ENCODE measurements around the gene OR6A2. TPM values are rescaled to one million over a fixed set of nuclear protein-coding genes. Genes with fewer than 3 reads are reported as not detected.

The OR6A2 gene
- total RNA-seq, 1 experiment from 2014 or later: not detected

GRCh38 chr11:6757373-6757967 lies 42.0 kb downstream of the OR6A2 start:
- DNase-seq (ENCODE audit: low spot score): peak; percentile 51

- DNase-seq (ENCODE audit: low spot score): no peak
Measured at GRCh38 chr11:6755953-6756347, 43.5 kb downstream of the OR6A2 start.

DNA sequence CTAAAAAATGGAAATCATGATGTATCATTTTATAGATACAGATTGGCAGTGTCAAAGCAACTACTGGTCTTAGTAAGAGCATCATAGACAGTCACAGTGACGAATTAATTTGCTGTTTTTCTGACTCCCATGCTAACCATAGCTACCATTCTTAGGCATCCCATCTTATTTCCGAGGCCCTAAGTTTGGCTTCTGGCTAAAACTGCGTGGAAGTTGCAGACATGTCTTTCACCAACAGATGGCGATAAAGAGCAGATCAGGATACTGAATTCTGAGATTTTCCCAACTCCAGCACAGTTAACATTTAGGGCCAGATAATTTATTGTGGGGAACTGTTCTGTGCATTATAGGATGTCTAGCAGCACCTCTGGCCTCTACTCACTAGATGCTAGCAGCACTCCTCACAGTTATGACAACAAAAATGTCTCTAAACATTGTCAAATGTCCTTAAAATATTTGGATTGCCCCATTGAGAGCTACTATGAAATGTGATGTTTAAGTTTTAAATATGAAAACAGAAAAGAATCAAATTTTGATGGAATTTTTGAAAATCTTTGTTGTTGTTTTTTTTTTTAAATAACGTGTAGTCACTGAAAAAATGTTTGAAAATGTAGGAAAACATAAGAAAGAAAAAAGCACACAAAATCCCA lies 44.1 kb downstream of the OR6A2 start:
- DNase-seq (ENCODE audit: low spot score): peak; percentile 25

DNA sequence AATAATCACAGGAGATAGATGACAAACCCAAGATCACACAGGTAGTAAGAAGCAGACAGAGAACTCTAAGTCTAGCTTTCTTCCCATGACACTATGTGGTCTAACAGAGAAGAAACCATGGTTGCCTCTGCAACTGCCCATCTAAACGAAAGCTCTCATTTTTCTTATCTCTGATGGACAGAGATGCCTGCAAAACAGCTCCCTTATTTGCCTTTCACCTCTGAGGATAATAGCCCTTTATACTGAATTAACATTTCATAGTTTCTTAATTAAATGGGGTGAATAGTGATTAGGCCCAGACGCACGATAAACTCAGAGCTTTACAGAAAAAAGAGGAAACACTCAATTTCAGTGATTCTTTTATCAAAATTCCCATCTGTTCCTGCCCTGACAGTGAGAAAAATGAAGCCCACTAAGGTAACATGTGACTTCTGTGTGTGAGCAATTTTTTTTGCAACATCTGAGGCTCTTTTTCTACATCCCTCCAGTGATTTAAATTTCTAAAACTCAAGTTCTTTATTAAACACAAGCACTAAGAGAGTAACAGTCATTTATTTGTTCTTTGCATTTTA lies 52.3 kb downstream of the OR6A2 start:
- no peak for DNase-seq (ENCODE audit: low spot score)

DNA sequence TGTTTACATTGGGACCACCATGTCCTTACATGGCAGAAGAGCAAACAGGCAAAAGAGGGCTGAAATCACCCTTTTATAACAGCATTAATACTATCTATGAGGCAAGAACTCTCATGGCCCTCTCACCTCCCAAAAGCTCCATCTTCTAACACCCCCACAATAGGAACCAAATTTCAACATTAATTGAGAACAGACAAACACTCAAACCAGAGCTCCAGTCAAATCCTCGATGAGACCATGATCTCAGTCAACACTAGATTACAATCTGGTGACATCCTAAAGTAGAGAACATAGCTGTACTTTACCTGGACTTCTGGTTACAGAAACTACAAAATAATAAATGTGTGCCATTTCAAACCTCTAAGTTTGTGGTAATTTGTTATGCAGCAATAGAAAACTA lies 52.9 kb downstream of the OR6A2 start:
- DNase-seq (ENCODE audit: low spot score): no peak

DNA sequence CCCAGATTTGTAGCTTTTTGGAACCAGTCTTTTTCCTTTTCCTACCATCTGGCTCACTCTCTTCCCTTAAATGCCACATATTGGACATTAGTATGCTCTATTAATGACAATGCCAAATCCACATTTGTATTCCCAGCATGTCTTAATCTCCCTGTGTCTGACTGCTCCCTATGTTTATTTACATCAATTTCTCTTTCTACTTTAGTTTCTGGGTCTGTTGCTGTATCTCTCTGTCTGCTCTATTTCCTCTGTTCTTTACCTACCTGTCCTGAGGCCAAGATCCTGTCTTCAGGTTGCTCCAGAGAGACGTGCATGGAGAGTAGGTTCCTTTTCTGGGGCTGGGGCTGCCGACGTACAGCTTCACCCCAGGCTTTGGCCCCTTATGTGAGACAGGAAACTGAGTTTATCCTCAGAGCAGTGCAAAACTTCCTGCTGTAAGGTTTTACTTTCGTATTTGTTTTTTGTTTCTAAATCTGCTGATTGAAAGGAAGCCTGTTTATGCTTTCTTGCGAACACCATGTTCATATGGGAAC lies 53.3 kb downstream of the OR6A2 start:
- no peak for DNase-seq (ENCODE audit: low spot score)

GRCh38 chr11:6745465-6746015 lies 53.9 kb downstream of the OR6A2 start:
- no peak for DNase-seq (ENCODE audit: low spot score)

GRCh38 chr11:6745018-6745417 lies 54.5 kb downstream of the OR6A2 start:
- DNase-seq (ENCODE audit: low spot score): no peak

DNA sequence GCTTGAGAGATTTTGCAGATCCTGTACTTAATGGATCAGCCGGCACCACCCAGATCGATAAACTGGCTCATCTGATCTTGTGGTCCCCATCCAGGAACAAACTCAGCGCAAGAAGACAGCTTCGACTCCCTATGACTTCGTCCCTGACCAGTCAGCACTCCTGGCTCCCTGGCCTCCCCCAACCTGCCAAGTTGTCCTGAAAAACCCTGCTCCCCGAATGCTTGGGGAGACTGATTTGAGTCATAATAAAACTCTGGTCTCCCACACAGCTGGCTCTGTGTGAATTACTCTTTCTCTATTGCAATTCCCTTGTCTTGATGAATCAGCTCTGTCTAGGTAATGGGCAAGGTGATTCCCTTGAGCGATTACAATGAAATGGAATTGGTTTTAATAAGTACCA lies 57.2 kb downstream of the OR6A2 start:
- no peak for DNase-seq (ENCODE audit: low spot score)

Other genes starting within 250 kb of the OR6A2 start
- gene RRP8, start 196.1 kb downstream of the OR6A2 start, total RNA-seq (2014; rRNA removed; shearing (Covaris generic)): 14.0 and 35.3 TPM in 2 replicates
- gene ILK, start 195.9 kb downstream of the OR6A2 start, total RNA-seq (2014; rRNA removed; shearing (Covaris generic)): 210 and 231 TPM in 2 replicates
- gene TAF10, start 187.5 kb downstream of the OR6A2 start, total RNA-seq (2014; rRNA removed; shearing (Covaris generic)): 53.6 and 67.5 TPM in 2 replicates
- gene TPP1, start 180.3 kb downstream of the OR6A2 start, total RNA-seq (2014; rRNA removed; shearing (Covaris generic)): 31.7 and 34.9 TPM in 2 replicates
- 2.3 and 3.8 TPM in 2 replicates for gene DCHS1, start 143.9 kb downstream of the OR6A2 start, total RNA-seq (2014; rRNA removed; shearing (Covaris generic))
- 121 and 417 TPM in 2 replicates for gene MRPL17, start 116.3 kb downstream of the OR6A2 start, total RNA-seq (2014; rRNA removed; shearing (Covaris generic))
- gene OR2AG2, start 27.7 kb downstream of the OR6A2 start, total RNA-seq (2014; rRNA removed; shearing (Covaris generic)): not detected in 2 replicates
- not detected in 2 replicates for gene OR2AG1, start 16.7 kb downstream of the OR6A2 start, total RNA-seq (2014; rRNA removed; shearing (Covaris generic))
- gene OR10A5, start 46.0 kb upstream of the OR6A2 start, total RNA-seq (2014; rRNA removed; shearing (Covaris generic)): not detected in 2 replicates
- gene OR10A2, start 63.4 kb upstream of the OR6A2 start, total RNA-seq (2014; rRNA removed; shearing (Covaris generic)): not detected in 2 replicates
- gene OR10A4, start 76.9 kb upstream of the OR6A2 start, total RNA-seq (2014; rRNA removed; shearing (Covaris generic)): not detected in 2 replicates
- gene OR2D2, start 92.8 kb upstream of the OR6A2 start, total RNA-seq (2014; rRNA removed; shearing (Covaris generic)): not detected in 2 replicates
- gene OR2D3, start 121.3 kb upstream of the OR6A2 start, total RNA-seq (2014; rRNA removed; shearing (Covaris generic)): not detected in 2 replicates
- gene ZNF215, start 126.7 kb upstream of the OR6A2 start, total RNA-seq (2014; rRNA removed; shearing (Covaris generic)): not detected in 2 replicates
- 1.8 and 2.3 TPM in 2 replicates for gene ZNF214, start 220.7 kb upstream of the OR6A2 start, total RNA-seq (2014; rRNA removed; shearing (Covaris generic))
- gene NLRP14, start 220.8 kb upstream of the OR6A2 start, total RNA-seq (2014; rRNA removed; shearing (Covaris generic)): 0.02 TPM in 1 of 2 replicates, not detected in the other